GM21723 (cell line): Measurements from ENCODE around the gene PTPN23.
"Not testable (repeated sequence)": the region's sequence is repeated elsewhere in the genome, so short reads cannot be mapped to it uniquely, and the experiment has no call there.

Experiments used
- ATAC-seq: cut with Tn5 transposase; IDR thresholded peaks from one replicate; pipeline ENCODE4 v1.9.1; 2021; ENCODE audit warnings: mild to moderate bottlenecking, moderate library complexity; ENCODE audit not compliant: unreplicated experiment

Gene PTPN23

GRCh38 chr3:47434849-47435248 is 54.0 kb downstream of the PTPN23 start:
- ATAC-seq = no peak

GRCh38 chr3:47436180-47436579 is 55.4 kb downstream of the PTPN23 start:
- no peak for ATAC-seq

- no peak for ATAC-seq
These were observed 59.3 kb downstream of the PTPN23 start for GRCh38 chr3:47440131-47440530.

- no peak for ATAC-seq
These were observed 61.2 kb downstream of the PTPN23 start for GRCh38 chr3:47441796-47442551.

GRCh38 chr3:47443611-47443995 is 62.8 kb downstream of the PTPN23 start:
- no peak for ATAC-seq

- no peak for ATAC-seq
These were observed 63.3 kb downstream of the PTPN23 start for GRCh38 chr3:47444103-47444502.

GRCh38 chr3:47452453-47453215 is 71.8 kb downstream of the PTPN23 start:
- ATAC-seq = no peak

- no peak for ATAC-seq
These were observed 75.1 kb downstream of the PTPN23 start for GRCh38 chr3:47455806-47456452.

- no peak for ATAC-seq
These were observed 76.2 kb downstream of the PTPN23 start for GRCh38 chr3:47456984-47457383.

- not testable (repeated sequence) for ATAC-seq
These were observed 78.8 kb downstream of the PTPN23 start for GRCh38 chr3:47459534-47460085.
